Sigmoid colon (tissue), 3 donors: ENCODE measurements around the gene EEIG1.

Source experiments
- POLR2A ChIP-seq, 2 donors: fragments of 450-650 bp; IDR thresholded peaks; one replicate each; pipeline ENCODE4 v1.6.1; 2016; ENCODE audit warnings: antibody characterized with exemption in 2 of 2, mild to moderate bottlenecking in 2 of 2, moderate library complexity in 2 of 2
- TF ChIP-seq, protein P1 (sequence below), 4 experiments: fragments of 450-650 bp in 3 of 4; fragments of 200-600 bp in 1 of 4; IDR thresholded peaks; one replicate each; pipeline ENCODE4 v1.5.1; 2016 to 2019; ENCODE audit warnings: antibody characterized with exemption in 4 of 4, mild to moderate bottlenecking in 3 of 4, moderate library complexity in 2 of 4

DNA sequence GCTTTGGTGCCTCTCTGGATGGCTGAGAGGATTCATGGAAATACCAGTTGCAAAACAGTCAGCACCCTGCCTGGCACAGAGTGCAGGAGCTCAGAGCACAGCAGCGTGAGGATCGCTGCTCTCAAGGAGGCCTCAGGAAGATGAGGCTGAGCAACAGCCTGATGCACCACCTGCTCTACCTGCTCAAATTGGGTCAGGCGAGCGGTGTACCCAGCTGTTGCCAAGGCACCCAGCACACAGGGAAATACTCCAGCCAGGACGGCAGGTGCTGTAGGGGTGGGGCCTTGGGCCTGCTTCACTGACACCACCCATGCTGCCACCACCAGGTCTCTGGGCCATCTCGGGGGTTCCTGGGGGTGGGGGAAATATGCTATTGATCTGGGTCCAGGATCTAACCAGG lies 4.3 kb downstream of the EEIG1 start:
- TF ChIP-seq, protein P1, sequence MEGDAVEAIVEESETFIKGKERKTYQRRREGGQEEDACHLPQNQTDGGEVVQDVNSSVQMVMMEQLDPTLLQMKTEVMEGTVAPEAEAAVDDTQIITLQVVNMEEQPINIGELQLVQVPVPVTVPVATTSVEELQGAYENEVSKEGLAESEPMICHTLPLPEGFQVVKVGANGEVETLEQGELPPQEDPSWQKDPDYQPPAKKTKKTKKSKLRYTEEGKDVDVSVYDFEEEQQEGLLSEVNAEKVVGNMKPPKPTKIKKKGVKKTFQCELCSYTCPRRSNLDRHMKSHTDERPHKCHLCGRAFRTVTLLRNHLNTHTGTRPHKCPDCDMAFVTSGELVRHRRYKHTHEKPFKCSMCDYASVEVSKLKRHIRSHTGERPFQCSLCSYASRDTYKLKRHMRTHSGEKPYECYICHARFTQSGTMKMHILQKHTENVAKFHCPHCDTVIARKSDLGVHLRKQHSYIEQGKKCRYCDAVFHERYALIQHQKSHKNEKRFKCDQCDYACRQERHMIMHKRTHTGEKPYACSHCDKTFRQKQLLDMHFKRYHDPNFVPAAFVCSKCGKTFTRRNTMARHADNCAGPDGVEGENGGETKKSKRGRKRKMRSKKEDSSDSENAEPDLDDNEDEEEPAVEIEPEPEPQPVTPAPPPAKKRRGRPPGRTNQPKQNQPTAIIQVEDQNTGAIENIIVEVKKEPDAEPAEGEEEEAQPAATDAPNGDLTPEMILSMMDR (IDR thresholded peaks at IDR 0.05) = no peak
- no peak for TF ChIP-seq POLR2A (IDR thresholded peaks at IDR 0.05)
